NCI-H524 treated with DMSO at 0.1 percent for 48 hours (cell line): ENCODE data around the gene SLC27A2.
"Not testable (repeated sequence)": the region's sequence is repeated elsewhere in the genome, so short reads cannot be mapped to it uniquely, and the experiment has no call there.

Experiments used
- DNase-seq: peaks from one replicate; lab custom pipeline; 2025; lab: John Stamatoyannopoulos, UW

Gene SLC27A2

GRCh38 chr15:50163719-50164410, 18.1 kb upstream of the SLC27A2 start:
- DNase-seq, result no peak

GRCh38 chr15:50164458-50164857, 17.5 kb upstream of the SLC27A2 start:
- DNase-seq, result no peak

- DNase-seq, result no peak
Observed at GRCh38 chr15:50166216-50166615, 15.8 kb upstream of the SLC27A2 start.

GRCh38 chr15:50167110-50167509, 14.9 kb upstream of the SLC27A2 start:
- DNase-seq, result no peak

GRCh38 chr15:50168379-50168778, 13.6 kb upstream of the SLC27A2 start:
- DNase-seq, result no peak

- no peak for DNase-seq
Observed at GRCh38 chr15:50168783-50169411, 13.1 kb upstream of the SLC27A2 start.

GRCh38 chr15:50172360-50172895, 9.6 kb upstream of the SLC27A2 start:
- DNase-seq, result not testable (repeated sequence)

- no peak for DNase-seq
Observed at GRCh38 chr15:50176869-50177268, 5.1 kb upstream of the SLC27A2 start.

- DNase-seq, result no peak
Observed at GRCh38 chr15:50180091-50180490, 1.9 kb upstream of the SLC27A2 start.

- no peak for DNase-seq
Observed at GRCh38 chr15:50180582-50180981, 1.4 kb upstream of the SLC27A2 start.

GRCh38 chr15:50181201-50181968, 611 bp upstream of the SLC27A2 start:
- no peak for DNase-seq

- DNase-seq, result no peak
Observed at GRCh38 chr15:50182219-50183013, 420 bp downstream of the SLC27A2 start.

- no peak for DNase-seq
Observed at GRCh38 chr15:50183112-50183794, 1.3 kb downstream of the SLC27A2 start.

- DNase-seq, result no peak
Observed at GRCh38 chr15:50184863-50185504, 3.0 kb downstream of the SLC27A2 start.

GRCh38 chr15:50186090-50186489, 4.1 kb downstream of the SLC27A2 start:
- DNase-seq, result no peak

- no peak for DNase-seq
Observed at GRCh38 chr15:50186752-50187151, 4.8 kb downstream of the SLC27A2 start.

GRCh38 chr15:50187525-50187924, 5.5 kb downstream of the SLC27A2 start:
- DNase-seq, result no peak

- DNase-seq, result no peak
Observed at GRCh38 chr15:50187997-50188396, 6.0 kb downstream of the SLC27A2 start.

GRCh38 chr15:50188793-50189192, 6.8 kb downstream of the SLC27A2 start:
- DNase-seq, result not testable (repeated sequence)

GRCh38 chr15:50189633-50190032, 7.6 kb downstream of the SLC27A2 start:
- no peak for DNase-seq

- no peak for DNase-seq
Observed at GRCh38 chr15:50190166-50190570, 8.2 kb downstream of the SLC27A2 start.
